ENCODE data around the gene ASH1L. TPM values are rescaled to one million over a fixed set of nuclear protein-coding genes. Genes with fewer than 3 reads are reported as not detected.

ASH1L gene
- total and polyA plus RNA-seq, 9 of the 15 experiments (the other 6 are each of a cell fraction or from before 2014, with no cell fraction given) = 2.0 to 23.3 (median 14.6) TPM

GRCh38 chr1:155305881-155306391 lies 256.7 kb downstream of the ASH1L start (continued):
- TF ChIP-seq ZBTB11 (CRISPR knock-in tag; IDR thresholded peaks at IDR 0.05) = no peak
- TF ChIP-seq ZNF347 (CRISPR knock-in tag; IDR thresholded peaks at IDR 0.05; ENCODE audit: low read depth) = no peak
- TF ChIP-seq RHOXF2B (CRISPR knock-in tag; conservative IDR thresholded peaks at IDR 0.05) = no peak
- TF ChIP-seq FOXM1 (IDR thresholded peaks at IDR 0.05; ENCODE audit: low read depth) = no peak
- TF ChIP-seq FOXM1 (CRISPR knock-in tag; IDR thresholded peaks at IDR 0.05; ENCODE audit: low read depth) = no peak
- TF ChIP-seq ZNF764 (CRISPR knock-in tag; IDR thresholded peaks at IDR 0.05; ENCODE audit: low read depth) = no peak
- TF ChIP-seq SREBF1 (IDR thresholded peaks at IDR 0.05; ENCODE audit: borderline replicate concordance, low read depth, low read length) = no peak
